CD4-positive, alpha-beta T cell treated with Interleukin-6 at 100 ng/mL for 8 hours (primary cell): ENCODE data around the gene CHPF2.

Experiments
- DNase-seq: peaks from one replicate; pipeline ENCODE4 v3.0.0-alpha.2; 2020; ENCODE audit warnings: mixed read lengths, low spot score

The CHPF2 gene

GRCh38 chr7:151232091-151232916 is at the start of gene CHPF2:
Gene CHPF2 (plus strand): TSS chr7:151232483. CDS start chr7:151234012, 1,529 bp downstream.
- DNase-seq: peak; percentile 88

- no peak for DNase-seq
These were observed 46.3 kb upstream of the CHPF2 start for GRCh38 chr7:151185762-151186639.

- DNase-seq: no peak
These were observed 45.5 kb upstream of the CHPF2 start, which contains the start of gene ASB10 for GRCh38 chr7:151186640-151187408. Gene ASB10 (minus strand): TSS chr7:151187250. CDS start chr7:151187130, 120 bp downstream.

GRCh38 chr7:151187409-151188251 is 44.7 kb upstream of the CHPF2 start:
- DNase-seq: no peak

GRCh38 chr7:151188252-151188542 is 44.1 kb upstream of the CHPF2 start:
- DNase-seq: no peak

GRCh38 chr7:151189038-151189437 is 43.2 kb upstream of the CHPF2 start:
- DNase-seq: no peak

- no peak for DNase-seq
These were observed 40.7 kb upstream of the CHPF2 start for GRCh38 chr7:151191544-151191943.

- DNase-seq: no peak
These were observed 40.2 kb upstream of the CHPF2 start for GRCh38 chr7:151192002-151192539.

- no peak for DNase-seq
These were observed 38.9 kb upstream of the CHPF2 start for GRCh38 chr7:151193203-151193978.

- DNase-seq: no peak
These were observed 38.1 kb upstream of the CHPF2 start for GRCh38 chr7:151194188-151194587.

GRCh38 chr7:151195616-151196450 is 36.5 kb upstream of the CHPF2 start:
- DNase-seq: no peak

- no peak for DNase-seq
These were observed 34.4 kb upstream of the CHPF2 start for GRCh38 chr7:151197932-151198331.

- no peak for DNase-seq
These were observed 33.1 kb upstream of the CHPF2 start for GRCh38 chr7:151198945-151199848.

GRCh38 chr7:151201344-151201743 is 30.9 kb upstream of the CHPF2 start:
- no peak for DNase-seq

GRCh38 chr7:151201751-151202150 is 30.5 kb upstream of the CHPF2 start:
- no peak for DNase-seq

GRCh38 chr7:151202836-151203235 is 29.4 kb upstream of the CHPF2 start:
- DNase-seq: no peak

GRCh38 chr7:151204383-151205032 is 27.8 kb upstream of the CHPF2 start:
- DNase-seq: no peak

- DNase-seq: no peak
These were observed 26.6 kb upstream of the CHPF2 start for GRCh38 chr7:151205730-151206129.
